HG03097 (cell line): Measurements from ENCODE around the gene ANGPT4.
"Not testable (repeated sequence)": the region's sequence is repeated elsewhere in the genome, so short reads cannot be mapped to it uniquely, and the experiment has no call there.

ENCODE experiments used
- ATAC-seq: cut with Tn5 transposase; IDR thresholded peaks from one replicate; pipeline ENCODE4 v1.9.1; 2021; ENCODE audit not compliant: unreplicated experiment, low FRiP score

ANGPT4 gene

DNA sequence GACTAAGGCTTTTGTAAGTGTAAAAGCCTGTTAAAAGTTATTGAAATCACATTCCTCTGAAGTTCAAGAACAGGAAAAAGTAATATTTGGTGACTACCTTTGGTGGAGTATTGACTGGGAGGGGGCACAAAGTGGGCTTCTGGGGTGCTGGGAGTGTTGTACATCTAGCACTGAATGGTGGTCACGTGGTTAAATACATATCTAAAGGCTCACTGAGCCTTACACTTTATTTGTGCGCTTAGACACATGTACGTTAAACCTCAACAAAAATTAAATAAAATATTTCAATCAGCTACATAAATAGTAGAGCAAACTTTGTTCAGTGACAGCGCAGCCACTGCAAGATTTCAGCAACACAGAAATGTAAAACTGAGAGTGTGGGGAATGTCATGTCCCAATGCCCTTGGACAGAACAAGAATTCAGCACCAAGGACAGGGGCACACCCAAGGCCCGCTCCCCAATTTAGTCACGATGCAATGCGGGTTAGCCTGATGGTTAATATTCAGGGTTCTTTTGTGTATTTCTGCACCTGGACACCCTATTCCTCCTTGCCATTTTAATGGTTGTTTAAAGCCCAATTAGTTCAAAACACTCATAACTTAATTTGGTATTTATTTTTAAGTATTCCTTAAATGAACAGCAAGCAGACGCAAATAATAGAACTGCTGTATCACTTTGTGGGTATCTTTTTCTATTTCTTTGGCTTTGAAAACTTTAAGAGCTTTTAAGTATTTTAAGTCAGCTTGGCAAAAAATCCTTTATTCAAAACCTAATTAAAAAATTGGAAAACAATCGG lies 37.4 kb downstream of the ANGPT4 start:
- ATAC-seq: no peak

DNA sequence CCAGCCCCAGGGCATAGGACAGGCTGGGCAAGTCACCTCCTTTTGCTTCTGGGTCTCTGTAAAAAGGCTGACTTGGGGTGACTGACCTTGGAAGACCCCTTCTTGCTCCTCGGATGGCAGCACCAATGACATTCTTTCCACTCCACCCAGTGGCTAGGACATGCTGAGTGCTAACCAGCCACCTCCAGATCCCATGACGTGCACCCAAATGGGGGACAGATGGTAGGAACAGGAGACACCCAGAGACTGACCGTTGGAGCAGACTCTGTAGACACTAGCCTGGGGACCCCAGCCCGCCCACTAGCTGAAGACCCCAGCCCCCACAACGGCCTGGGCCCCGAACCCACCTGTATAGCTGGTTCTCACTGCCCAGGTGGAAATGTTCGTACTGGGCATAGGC lies 38.3 kb downstream of the ANGPT4 start:
- ATAC-seq: no peak

DNA sequence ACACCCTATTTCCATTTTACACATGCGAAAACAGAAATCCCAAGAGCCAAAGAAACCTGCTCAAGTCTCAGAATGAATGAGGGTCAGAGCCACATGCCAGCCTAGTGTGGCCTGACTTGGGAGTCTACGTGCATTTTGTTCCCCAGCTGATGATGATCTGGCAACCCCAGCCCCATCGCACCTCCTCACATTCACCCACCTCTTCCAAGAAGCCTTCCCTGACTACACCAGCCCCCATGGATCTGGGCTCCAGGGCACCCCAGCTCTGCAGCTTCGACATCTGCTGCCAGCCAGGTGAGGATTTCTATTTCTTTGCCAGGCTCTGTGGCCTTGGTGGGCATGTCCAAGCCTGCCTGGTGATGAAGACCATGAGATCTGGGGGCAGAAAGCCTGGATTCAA lies 41.0 kb downstream of the ANGPT4 start:
- no peak for ATAC-seq

DNA sequence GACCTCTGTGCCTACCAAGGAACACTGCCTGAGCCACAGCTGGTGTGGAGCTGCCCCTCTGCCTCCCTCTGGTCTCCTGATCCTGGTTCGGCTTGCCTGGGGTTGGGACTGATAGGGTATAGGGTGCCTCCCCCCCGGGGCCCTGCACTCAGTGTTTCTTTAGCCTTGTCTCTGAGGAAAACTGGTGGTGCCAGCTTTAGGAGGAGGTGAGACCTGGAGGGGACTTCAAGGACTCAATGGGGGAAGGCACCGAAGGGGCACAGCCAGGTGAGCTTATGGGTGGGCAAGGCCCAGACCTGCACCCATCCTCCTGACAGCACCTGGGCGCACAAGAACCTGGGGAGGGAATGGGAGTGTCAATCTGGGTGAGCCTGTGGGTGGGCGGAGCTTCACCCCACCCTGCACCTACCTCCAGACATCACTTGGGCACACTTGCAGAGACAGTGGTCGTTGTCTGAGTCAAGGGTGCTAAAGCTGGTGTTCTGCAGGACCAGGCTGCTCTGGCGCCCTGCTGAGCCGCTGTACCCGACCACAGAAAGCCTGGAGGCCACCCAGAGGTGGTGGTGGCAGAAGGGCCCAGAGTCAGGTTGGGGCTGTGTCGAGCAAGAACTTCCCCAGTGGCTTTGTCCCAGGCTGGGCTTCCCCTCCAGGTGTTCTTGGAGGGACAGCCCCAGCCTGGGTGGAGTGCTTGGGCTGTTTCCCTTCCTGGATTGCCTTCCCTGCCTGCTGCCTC lies 42.1 kb downstream of the ANGPT4 start:
- ATAC-seq: no peak

DNA sequence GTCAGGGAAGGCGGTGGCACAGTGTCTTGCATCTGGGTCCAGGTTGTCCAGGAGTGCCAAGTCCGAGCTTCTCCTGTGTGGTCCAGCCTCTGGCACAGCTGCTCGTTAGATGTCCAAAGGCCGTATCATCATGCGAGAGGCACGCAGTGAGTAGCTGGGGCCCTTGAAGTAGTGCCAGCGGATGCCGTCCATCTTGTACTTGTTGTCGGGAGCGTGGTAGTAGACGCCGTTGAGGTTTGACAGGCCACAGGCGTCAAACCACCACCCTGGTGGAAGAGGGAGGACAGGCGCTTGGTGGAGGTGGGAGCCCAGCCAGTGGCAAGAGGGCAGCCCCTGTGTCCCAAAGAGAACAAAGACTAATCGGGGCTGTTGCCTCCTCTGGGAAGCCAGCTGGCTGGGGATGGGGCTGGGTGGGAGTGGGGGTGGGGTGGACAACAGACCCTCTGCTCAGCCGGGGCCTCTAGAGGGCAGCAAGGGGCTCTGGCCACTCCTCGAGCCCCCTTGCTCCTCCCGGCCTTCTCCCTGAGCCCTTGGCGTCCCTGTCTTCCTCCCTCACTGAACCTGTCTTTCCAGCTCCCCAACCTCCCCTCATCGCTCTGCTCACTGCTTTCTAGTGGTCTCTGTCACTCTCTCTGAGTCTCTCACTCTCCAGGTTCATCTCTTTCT lies 43.1 kb downstream of the ANGPT4 start:
- no peak for ATAC-seq

DNA sequence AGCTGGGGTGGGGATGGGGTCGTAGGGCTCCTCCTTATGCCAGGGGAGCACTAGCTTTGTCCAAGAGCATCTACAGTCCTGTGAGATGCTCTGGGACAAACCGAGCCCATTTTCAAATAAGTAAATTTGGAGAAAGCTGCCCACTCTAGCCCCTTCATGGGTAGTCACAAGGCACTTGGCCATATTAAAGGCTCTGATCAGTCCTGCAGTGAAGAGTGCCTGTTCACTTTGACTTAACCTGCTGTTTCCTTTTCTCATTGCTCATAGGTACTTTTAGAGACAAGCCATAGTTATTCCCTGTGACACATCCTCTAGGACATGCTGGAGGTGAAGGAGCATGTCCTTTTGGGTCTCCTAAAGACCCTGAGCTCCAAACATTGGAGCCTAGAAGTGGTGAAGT lies 44.2 kb downstream of the ANGPT4 start:
- ATAC-seq: no peak

DNA sequence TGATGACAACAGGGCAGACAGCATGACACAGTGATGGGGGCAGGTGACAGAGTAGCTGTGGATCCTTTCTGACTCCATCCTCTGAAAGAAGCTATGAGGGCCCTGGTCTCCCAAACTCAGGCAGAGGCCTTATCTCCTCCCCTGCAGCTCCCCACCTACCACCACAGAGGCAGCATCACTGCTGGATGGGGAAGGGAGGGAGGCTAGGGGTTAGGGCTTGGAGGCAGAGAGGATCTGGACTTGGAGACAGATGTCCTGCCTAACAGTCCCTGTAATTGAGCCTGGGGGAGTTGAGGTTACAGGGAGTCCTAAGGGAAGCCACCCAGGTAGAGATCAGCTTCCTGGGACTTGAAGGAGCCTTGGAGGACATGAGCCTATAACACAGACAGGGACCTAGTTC lies 44.7 kb downstream of the ANGPT4 start:
- no peak for ATAC-seq

DNA sequence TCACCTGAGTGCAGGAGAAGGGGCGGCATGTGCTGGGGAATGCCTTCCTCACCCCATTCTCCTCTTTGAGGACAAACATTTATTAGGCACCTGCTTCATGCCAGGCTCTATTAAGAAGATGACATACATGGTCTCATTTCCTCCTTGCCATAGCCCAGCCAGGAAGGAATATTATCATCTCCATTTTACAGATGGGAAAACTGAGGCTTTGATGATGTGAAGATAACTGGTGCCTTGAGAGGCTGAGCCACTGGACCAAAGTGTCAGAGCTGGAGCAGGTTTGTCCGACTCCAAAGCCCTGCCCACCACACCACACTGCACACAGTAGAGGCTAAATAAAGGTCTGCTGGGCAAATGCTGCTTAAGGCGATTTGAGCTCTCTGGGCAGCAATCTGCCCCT lies 45.4 kb downstream of the ANGPT4 start:
- no peak for ATAC-seq

DNA sequence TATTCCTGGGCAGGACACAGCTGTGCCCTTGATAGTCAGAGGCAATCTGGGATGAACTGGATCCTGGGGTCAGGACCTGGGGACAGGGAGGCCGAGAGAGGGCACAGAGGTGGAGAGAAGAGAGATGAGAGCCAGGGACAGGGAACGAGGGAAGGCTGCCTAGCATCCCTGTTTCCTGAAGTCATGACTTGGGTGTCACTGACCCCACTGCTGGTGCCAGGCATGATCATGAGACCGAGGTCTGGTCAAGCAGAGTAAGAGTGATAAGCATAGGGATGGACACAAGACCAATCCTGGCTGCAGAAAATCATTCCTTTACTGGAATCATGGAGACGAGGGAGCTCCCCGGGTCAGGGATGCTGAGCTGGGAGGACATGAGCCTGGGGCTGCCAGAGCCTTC lies 46.5 kb downstream of the ANGPT4 start:
- no peak for ATAC-seq

DNA sequence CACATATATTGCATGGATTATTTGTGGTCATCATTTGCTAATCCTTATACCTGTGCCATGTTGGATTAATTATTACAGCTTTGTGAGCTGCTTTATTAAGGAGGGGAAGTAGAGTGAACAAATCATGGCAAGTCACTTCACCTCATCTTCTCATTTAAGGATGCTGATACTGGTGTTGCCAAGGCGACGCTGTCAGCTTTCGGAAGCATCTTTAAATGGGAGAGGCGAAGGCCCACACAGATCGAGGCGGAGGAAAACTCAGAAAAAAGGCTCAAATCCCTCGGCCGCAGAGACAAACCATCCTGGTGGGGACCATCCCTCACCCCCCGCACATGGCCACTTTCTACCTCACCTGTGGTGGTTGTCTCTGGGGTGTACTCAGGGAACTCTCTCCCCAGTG lies 47.9 kb downstream of the ANGPT4 start:
- no peak for ATAC-seq

DNA sequence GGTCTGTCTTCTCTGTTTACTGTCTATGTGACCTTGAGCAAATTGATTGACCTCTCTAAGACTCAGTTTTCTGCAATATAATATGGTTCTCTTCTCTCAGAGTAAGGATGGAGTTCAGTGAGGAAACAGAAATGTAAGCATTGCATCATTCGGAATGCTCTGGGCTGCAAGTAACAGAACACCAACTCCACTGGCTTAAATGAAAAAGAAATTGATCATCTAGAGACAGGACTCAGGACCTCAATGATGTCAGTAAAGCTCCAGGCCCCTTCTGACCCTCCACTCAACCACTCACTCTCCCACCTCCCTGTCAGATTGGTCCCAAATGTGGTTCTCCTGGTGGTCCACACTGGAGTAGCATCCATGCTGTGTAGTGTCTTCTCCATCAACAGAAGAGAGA lies 50.7 kb downstream of the ANGPT4 start:
- no peak for ATAC-seq

DNA sequence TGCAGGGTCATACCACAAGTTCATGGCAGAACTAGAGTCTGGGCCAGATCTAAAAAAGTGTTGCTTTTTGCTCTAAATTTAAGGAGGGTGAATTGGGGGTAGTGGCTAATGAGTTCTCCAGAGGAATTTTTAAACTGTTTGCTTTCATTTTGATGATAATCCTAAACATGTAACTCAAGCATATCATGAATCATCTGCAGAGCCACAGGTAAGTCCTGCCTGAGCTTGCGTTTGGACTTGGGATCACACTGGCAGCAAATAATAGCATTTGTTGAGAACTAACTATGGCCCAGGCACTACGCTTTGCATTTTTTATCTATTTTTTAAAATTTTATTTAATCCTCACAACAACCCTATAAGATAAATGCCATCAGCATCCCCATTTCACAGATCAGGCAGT lies 55.2 kb downstream of the ANGPT4 start:
- ATAC-seq: no peak

DNA sequence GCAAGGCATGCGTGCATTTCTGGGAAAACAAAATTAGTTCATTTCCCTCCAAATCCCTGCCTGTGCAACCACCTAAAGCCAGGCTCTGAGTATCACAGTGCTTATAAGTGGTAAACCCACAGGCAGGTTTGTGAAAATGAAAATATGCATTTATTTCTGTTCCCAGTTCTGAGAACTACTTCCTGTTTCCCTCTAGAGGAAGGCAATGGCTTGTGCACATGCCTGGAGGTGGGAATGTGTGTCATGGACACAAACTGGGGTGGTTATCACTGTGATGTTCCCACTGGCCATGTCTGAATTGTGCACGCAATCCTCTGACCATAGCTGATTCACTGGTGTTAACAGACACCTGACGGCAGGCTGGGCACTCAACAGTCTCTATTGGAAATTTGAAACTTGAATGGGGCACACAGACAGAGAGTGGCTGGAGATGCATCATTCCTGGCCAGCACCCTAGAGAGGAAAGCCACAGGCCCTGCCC lies 56.3 kb downstream of the ANGPT4 start:
- ATAC-seq: no peak

DNA sequence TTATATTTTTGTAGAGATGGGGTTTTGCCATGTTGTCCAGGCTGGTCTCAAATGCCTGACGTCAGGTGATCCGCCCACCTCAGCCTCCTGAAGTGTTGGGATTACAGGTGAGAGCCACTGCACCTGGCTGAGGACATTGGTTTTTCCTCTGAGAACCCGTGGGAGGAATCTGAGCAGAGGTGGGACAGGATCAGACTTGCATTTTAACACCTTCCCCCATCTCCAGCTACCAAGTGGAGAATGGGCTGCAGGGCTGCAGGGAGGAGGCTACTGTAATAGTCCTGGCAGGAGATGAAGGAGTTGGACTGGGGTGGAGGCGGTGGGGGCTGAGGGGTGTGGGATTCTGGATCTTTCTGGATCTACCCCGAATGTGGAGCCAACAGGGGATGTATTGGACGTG lies 58.1 kb downstream of the ANGPT4 start:
- ATAC-seq: no peak

DNA sequence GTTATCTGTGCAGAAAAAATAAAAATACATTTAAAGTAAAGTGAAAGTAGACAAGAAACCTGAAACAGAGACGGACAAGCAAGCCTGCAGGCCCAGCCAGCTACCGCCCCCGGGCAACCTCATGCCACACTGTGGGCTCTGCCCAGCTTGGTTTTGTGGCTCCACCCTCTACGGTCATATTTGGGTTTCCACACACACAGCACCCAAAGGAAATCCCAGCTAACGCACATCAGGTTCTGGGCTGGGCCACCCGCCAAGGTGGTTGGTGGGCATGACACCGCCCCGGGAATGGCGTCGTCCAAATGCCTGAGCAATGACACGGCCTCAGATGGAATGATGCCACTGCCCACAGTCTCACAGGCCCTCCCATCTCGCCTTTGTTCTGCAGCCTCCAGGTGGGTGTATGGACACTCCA lies 59.8 kb downstream of the ANGPT4 start:
- no peak for ATAC-seq

DNA sequence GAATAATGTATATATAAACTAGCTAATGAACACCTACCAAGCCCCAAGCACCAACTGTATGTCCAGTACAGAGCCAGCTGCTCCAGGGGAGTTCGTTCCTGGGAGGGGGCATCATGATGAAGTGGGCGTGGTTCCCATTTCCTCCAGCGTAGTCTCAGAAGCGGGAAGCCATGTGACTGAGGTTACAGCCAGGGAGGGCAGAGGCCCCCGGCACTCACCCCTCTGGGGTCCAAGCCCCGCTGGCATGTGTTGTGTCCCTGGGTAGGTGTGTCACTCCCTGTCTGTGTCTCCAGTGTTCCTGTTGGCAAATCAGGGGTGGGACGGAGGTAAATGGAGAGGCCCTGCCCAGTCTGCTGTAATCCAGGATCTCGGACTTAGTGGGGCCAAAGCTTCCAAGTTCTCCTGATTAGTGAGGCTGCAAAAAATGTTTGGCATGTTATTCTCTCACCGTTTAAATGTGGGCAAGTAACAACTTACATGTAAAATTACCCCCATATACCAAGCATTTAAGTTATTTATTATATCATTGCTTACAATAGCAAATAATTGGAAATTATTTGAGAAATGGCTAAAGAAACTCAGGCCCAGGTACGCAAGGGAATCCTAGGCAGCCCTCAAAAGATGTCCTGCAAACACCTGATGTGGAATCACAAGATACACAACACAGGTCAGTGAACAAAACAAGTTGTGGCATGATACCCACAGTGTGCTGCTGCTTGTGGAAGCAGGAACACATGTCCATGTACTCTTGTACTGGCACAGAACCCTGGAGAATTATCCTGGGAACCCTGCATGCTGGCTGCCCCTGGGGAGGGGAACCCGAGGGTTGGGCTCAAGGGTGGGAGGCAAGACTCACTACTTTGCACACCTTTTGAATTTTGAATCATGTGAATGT lies 60.4 kb downstream of the ANGPT4 start:
- ATAC-seq: no peak

DNA sequence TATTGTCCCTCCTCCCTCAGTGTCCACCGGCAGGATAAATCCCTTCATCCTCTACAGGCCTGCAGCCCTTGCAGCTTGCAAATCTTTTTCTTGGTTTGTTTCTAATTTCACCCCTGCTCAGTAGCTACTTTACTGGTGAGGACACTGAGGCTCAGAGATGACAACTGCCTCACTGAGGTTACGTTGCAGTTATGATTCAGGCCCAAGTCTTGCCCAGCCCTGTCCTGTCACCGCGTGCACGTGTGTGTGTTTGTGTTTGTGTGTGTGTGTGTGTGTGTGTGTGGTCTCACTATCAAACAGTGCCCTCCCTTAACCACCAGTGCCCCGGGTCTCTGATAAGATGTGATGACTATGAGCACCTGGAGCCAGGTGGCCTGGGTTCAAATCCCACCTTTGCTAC lies 61.5 kb downstream of the ANGPT4 start:
- ATAC-seq: no peak

DNA sequence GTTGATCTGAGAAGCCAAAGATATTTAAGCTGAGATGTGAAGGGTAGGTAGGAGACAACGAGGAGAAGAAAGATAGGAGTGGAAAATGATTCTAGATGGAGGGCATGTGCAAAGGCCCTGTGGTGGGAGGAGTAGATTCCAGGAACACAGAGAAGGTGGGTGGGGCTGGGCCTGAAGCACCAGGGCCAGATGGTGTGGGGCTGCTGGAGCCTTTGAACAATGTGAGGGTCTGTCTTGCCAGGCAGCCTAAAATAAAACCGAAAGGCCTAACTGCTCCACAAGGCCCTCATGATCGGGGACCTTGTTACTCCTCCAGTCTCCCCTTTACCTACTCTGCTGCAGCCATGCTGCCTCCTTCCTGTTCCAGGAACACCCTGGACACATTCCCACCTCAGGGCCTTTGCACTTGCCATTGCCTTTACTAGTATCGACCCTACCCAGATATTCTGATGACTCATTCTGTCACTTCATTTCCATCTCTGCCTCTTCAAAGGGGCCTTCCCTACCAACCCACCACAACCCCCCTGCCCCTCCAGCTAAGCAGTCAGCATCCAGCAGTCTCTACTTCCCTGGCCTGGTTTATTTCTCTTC lies 62.6 kb downstream of the ANGPT4 start:
- ATAC-seq: no peak

DNA sequence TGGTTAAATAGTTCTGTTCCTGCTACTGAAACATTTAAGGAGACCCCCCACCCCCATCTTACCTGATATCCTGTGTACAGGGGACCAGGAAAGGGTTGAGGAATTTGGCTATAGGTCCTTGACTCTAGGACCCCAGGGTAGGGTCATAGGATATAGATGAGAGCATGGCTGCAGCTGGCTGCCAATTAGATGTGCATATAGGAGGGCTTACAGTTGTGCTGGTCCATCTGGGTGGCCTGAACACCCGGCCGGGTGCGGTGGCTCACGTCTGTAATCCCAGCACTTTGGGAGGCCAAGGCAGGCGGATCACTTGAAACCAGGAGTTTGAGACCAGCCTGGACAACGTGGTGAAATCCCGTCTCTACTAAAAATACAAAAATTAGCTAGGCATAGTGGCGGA lies 67.4 kb downstream of the ANGPT4 start:
- not testable (repeated sequence) for ATAC-seq

DNA sequence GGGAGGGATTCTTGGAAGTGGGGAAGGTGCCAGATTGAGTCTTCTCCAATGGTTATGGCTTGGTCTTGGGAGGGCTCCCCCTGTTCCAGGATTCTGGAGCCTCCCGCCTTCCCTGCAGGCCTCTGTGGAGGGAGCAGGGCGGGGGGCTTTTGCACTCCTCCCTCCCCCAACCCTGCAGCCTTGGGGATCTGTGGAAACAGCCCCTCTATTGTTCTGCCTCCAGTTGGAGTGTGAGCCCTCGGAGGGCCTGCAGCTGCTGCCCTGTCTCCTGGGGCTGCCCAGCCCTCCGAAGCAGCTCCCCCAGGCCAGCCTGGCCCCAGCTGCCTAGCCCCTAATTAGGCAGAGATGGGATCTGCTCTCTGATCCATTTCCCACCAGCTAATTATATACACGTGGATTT lies 67.9 kb downstream of the ANGPT4 start:
- ATAC-seq: no peak
